Measurements from ENCODE around the gene COL11A1.

DNA sequence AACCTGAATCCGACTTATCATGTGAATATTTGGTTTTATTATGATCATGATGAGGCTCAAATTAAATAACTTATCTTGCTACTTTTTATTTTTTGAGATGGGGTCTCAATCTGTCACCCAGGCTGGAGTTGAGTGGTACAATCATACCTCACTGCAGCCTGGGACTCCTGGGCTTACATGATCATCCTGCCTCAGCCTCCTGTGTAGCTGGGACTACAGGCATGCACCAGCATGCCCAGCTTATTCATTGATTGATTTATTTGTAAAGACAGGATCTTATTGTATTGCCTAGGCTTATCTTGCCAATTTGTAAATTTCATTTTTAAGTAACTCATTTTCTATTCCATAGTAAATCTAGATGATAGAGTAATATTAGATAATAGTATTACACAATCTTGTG lies 84.3 kb downstream of the COL11A1 start:
- TF ChIP-seq, protein P1, sequence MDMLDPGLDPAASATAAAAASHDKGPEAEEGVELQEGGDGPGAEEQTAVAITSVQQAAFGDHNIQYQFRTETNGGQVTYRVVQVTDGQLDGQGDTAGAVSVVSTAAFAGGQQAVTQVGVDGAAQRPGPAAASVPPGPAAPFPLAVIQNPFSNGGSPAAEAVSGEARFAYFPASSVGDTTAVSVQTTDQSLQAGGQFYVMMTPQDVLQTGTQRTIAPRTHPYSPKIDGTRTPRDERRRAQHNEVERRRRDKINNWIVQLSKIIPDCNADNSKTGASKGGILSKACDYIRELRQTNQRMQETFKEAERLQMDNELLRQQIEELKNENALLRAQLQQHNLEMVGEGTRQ (IDR thresholded peaks at IDR 0.05; ENCODE audit: low read depth, low read length) = no peak
- TF ChIP-seq, protein P1 (CRISPR knock-in tag; IDR thresholded peaks at IDR 0.05; ENCODE audit: borderline replicate concordance) = no peak
- TF ChIP-seq SP1 (IDR thresholded peaks at IDR 0.05) (no peak), SP1 (CRISPR knock-in tag; IDR thresholded peaks at IDR 0.05) (no peak), MAF1 (CRISPR knock-in tag; IDR thresholded peaks at IDR 0.05; ENCODE audit: borderline replicate concordance) (no peak), ZNF10 (CRISPR knock-in tag; IDR thresholded peaks at IDR 0.05; ENCODE audit: borderline replicate concordance, low read depth) (no peak), ZNF274 (CRISPR knock-in tag; IDR thresholded peaks at IDR 0.05) (no peak), ZNF430 (CRISPR knock-in tag; IDR thresholded peaks at IDR 0.05) (no peak), TAF1 (CRISPR knock-in tag; IDR thresholded peaks at IDR 0.05) (no peak), GABPA (IDR thresholded peaks at IDR 0.05; ENCODE audit: low read depth, low read length) (no peak), GABPA (CRISPR knock-in tag; IDR thresholded peaks at IDR 0.05; ENCODE audit: low read depth) (no peak), ELF4 (CRISPR knock-in tag; IDR thresholded peaks at IDR 0.05; ENCODE audit: borderline replicate concordance) (no peak), JUND (CRISPR knock-in tag; IDR thresholded peaks at IDR 0.05) (no peak), ZFX (CRISPR knock-in tag; IDR thresholded peaks at IDR 0.05; ENCODE audit: low read depth) (no peak), ZNF674 (CRISPR knock-in tag; IDR thresholded peaks at IDR 0.05; ENCODE audit: low read depth) (no peak)
- TF ChIP-seq, protein P2, sequence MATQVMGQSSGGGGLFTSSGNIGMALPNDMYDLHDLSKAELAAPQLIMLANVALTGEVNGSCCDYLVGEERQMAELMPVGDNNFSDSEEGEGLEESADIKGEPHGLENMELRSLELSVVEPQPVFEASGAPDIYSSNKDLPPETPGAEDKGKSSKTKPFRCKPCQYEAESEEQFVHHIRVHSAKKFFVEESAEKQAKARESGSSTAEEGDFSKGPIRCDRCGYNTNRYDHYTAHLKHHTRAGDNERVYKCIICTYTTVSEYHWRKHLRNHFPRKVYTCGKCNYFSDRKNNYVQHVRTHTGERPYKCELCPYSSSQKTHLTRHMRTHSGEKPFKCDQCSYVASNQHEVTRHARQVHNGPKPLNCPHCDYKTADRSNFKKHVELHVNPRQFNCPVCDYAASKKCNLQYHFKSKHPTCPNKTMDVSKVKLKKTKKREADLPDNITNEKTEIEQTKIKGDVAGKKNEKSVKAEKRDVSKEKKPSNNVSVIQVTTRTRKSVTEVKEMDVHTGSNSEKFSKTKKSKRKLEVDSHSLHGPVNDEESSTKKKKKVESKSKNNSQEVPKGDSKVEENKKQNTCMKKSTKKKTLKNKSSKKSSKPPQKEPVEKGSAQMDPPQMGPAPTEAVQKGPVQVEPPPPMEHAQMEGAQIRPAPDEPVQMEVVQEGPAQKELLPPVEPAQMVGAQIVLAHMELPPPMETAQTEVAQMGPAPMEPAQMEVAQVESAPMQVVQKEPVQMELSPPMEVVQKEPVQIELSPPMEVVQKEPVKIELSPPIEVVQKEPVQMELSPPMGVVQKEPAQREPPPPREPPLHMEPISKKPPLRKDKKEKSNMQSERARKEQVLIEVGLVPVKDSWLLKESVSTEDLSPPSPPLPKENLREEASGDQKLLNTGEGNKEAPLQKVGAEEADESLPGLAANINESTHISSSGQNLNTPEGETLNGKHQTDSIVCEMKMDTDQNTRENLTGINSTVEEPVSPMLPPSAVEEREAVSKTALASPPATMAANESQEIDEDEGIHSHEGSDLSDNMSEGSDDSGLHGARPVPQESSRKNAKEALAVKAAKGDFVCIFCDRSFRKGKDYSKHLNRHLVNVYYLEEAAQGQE (IDR thresholded peaks at IDR 0.05; ENCODE audit: borderline replicate concordance in 1 of 2, low read depth in 1 of 2, low read length in 2 of 2) = no peak
